GM12878 (cell line): ENCODE measurements around the gene GSK3A. TPM values are rescaled to one million over a fixed set of nuclear protein-coding genes. Genes with fewer than 3 reads are reported as not detected.

Experiments used
- CBX5 ChIP-seq: sonication (generic); IDR thresholded peaks from 2 replicates; pipeline ENCODE4 v1.6.1; 2016; ENCODE audit warnings: low read depth, moderate library complexity, mild to moderate bottlenecking, inconsistent platforms
- CREM ChIP-seq: IDR thresholded peaks from 2 replicates; pipeline ENCODE4 v1.6.1; 2014; ENCODE audit warnings: antibody characterized with exemption, low read depth
- DPF2 ChIP-seq: fragments of 450-650 bp; IDR thresholded peaks from 2 replicates; pipeline ENCODE4 v1.6.1; 2017; ENCODE audit warnings: mild to moderate bottlenecking
- EED ChIP-seq: sonication (generic); IDR thresholded peaks from 2 replicates; pipeline ENCODE4 v1.6.1; 2016; ENCODE audit warnings: antibody characterized with exemption, low read depth
- FOS ChIP-seq: IDR thresholded peaks from 3 replicates; pipeline ENCODE4 v1.6.1; 2011; ENCODE audit warnings: borderline replicate concordance; ENCODE audit not compliant: insufficient read length; ENCODE audit errors: extremely low read depth
- FOXK2 ChIP-seq: fragments of 450-650 bp; IDR thresholded peaks from 2 replicates; pipeline ENCODE4 v1.6.1; 2017; ENCODE audit warnings: mild to moderate bottlenecking, moderate library complexity
- IKZF1 ChIP-seq: fragments of 450-650 bp; conservative IDR thresholded peaks from 2 replicates; pipeline ENCODE4 v1.6.1; 2017; ENCODE audit warnings: antibody characterized with exemption, mild to moderate bottlenecking
- JUND ChIP-seq: IDR thresholded peaks from 2 replicates; pipeline ENCODE4 v1.6.1; 2012; ENCODE audit warnings: low read depth, mild to moderate bottlenecking, low read length, improper control_type of control experiment, moderate library complexity
- KAT2A ChIP-seq: conservative IDR thresholded peaks from 2 replicates; pipeline ENCODE4 v1.6.1; 2011; ENCODE audit warnings: low read depth, low read length; ENCODE audit not compliant: control insufficient read depth
- NFYA ChIP-seq: IDR thresholded peaks from 2 replicates; pipeline ENCODE4 v1.6.1; 2011; ENCODE audit warnings: low read depth, mild to moderate bottlenecking, low read length, improper control_type of control experiment, borderline replicate concordance
- PAX8 ChIP-seq: fragments of 450-650 bp; IDR thresholded peaks from 2 replicates; pipeline ENCODE4 v1.6.1; 2017; ENCODE audit warnings: mild to moderate bottlenecking, moderate library complexity
- POLR2AphosphoS2 ChIP-seq: IDR thresholded peaks from 2 replicates; pipeline ENCODE4 v1.6.1; 2011; ENCODE audit warnings: low read depth, mild to moderate bottlenecking, low read length, improper control_type of control experiment, moderate library complexity
- POLR2AphosphoS5 ChIP-seq: IDR thresholded peaks from 2 replicates; pipeline ENCODE4 v1.6.1; 2011; ENCODE audit warnings: mild to moderate bottlenecking, low read length, inconsistent platforms
- RAD51 ChIP-seq: fragments of 450-650 bp; IDR thresholded peaks from 2 replicates; pipeline ENCODE4 v1.6.1; 2016; ENCODE audit warnings: moderate library complexity, mild to moderate bottlenecking, inconsistent platforms
- RB1 ChIP-seq: fragments of 450-650 bp; formaldehyde crosslinking; IDR thresholded peaks from 2 replicates; pipeline ENCODE4 v1.6.1; 2017; ENCODE audit warnings: mild to moderate bottlenecking, borderline replicate concordance
- RCOR1 ChIP-seq: conservative IDR thresholded peaks from 2 replicates; pipeline ENCODE4 v1.6.1; 2012; ENCODE audit warnings: low read depth, low read length, improper control_type of control experiment
- RFX5 ChIP-seq: IDR thresholded peaks from 2 replicates; pipeline ENCODE4 v1.6.1; 2011; ENCODE audit warnings: low read depth, low read length, improper control_type of control experiment
- RUNX3 ChIP-seq: IDR thresholded peaks from 2 replicates; pipeline ENCODE4 v1.6.1; 2012; ENCODE audit warnings: low read length, inconsistent platforms
- SIN3A ChIP-seq: IDR thresholded peaks from 2 replicates; pipeline ENCODE4 v1.6.1; 2012; ENCODE audit warnings: low read depth, low read length, improper control_type of control experiment
- STAT1 ChIP-seq: fragments of 450-650 bp; conservative IDR thresholded peaks from 2 replicates; pipeline ENCODE4 v1.6.1; 2014; ENCODE audit warnings: antibody characterized with exemption, mild to moderate bottlenecking
- SUZ12 ChIP-seq: fragments of 200-600 bp; sonication (generic); IDR thresholded peaks from one replicate; pipeline ENCODE4 v1.6.1; 2018; ENCODE audit warnings: antibody characterized with exemption, mild to moderate bottlenecking; ENCODE audit not compliant: unreplicated experiment
- TBL1XR1 ChIP-seq: IDR thresholded peaks from 2 replicates; pipeline ENCODE4 v1.6.1; 2012; ENCODE audit warnings: low read depth, low read length, improper control_type of control experiment
- WRNIP1 ChIP-seq: IDR thresholded peaks from 2 replicates; pipeline ENCODE4 v1.6.1; 2011; ENCODE audit warnings: low read depth, low read length, improper control_type of control experiment, borderline replicate concordance
- YBX1 ChIP-seq: fragments of 450-650 bp; IDR thresholded peaks from 2 replicates; pipeline ENCODE4 v1.6.1; 2016; ENCODE audit warnings: antibody characterized with exemption
- ZBED1 ChIP-seq: IDR thresholded peaks from 2 replicates; pipeline ENCODE4 v1.6.1; 2016; ENCODE audit warnings: borderline replicate concordance
- polyA plus RNA-seq, 11 experiments: library from polyadenylated mRNA; depleted of rRNA in 4 of 11; unstranded in 6 of 11; stranded (reverse) in 5 of 11; fragments of >200 nt; fragmentation: Nextera tagmentation in 4 of 11; fragmentation: Illumina TruSeq in 1 of 11; extraction: Ambion mirVana in 4 of 11; extraction: Trizol in 1 of 11; gene quantifications; 1 replicate in 1 of 11; 2 replicates in 10 of 11; pipeline versions ENCODE4 v1.2.1 to v1.2.3, GENCODE V29; 2011 to 2016; ENCODE audit warnings: inconsistent platforms in 2 of 11, missing spikeins in 2 of 11, low read depth in 1 of 11
- total RNA-seq, 4 experiments: library from RNA; depleted of rRNA in 3 of 4; stranded (reverse); fragments of >200 nt in 3 of 4; fragmentation: Illumina TruSeq in 1 of 4; extraction: Trizol in 1 of 4; gene quantifications; 2 replicates each; pipeline versions ENCODE4 v1.2.1 to v1.2.3, GENCODE V29; 2013 to 2021
- TF ChIP-seq, protein P1 (sequence below): fragments of 450-650 bp; IDR thresholded peaks from 2 replicates; pipeline ENCODE4 v1.6.1; 2016; ENCODE audit warnings: mild to moderate bottlenecking
- TF ChIP-seq, protein P2 (sequence below): fragments of 450-650 bp; IDR thresholded peaks from 2 replicates; pipeline ENCODE4 v1.6.1; 2017; ENCODE audit warnings: mild to moderate bottlenecking, low read depth, inconsistent platforms; ENCODE audit not compliant: poor library complexity, severe bottlenecking
- TF ChIP-seq, protein P3 (sequence below): IDR thresholded peaks from 2 replicates; pipeline ENCODE4 v1.6.1; 2011; ENCODE audit warnings: borderline replicate concordance, low read depth, mild to moderate bottlenecking, moderate library complexity, low read length; ENCODE audit not compliant: insufficient read depth, poor library complexity, severe bottlenecking

Gene GSK3A
- total and polyA plus RNA-seq, 10 of the 15 experiments (the other 5 are each of a cell fraction or from before 2014, with no cell fraction given) = 1.00 to 47.9 (median 15.2) TPM

DNA sequence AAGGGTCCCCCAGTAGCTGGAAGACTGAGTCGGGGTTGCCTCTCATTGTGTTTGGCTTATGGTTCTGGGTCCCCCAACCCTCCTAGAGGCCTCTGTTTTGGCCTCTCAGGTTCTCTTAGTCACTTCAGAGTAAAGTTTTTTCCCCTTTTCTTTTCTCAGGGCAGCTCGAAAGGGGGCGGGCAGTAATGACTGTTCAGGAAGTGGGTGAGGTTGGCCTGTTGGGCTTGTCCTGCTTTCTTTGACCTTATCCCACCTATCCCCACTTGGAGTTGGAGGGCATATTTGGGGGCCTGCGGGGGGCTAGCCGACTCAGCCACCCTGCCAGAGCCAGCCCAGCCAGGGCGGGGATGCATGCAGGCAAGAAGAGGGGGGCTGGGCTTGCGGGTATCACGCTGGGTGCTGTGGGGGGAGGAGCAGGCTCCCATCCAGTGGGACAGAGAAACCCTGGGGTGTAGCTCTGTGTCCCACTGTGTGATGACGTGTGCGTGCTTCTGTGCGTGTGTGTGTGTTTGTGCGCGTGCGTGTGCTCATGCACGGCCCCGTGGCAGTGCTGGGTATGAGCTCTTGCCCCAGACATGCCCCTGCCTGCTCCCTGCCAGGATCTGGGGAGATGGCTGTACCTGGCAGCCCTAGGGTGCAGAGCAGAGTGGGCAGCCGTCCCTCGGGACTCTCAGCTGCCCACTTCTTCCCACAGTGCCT, 28.1 kb upstream of the GSK3A start (continued):
- TF ChIP-seq POLR2AphosphoS5 (peak; percentile 71), RFX5 (no peak), CBX5 (no peak), SUZ12 (no peak), RAD51 (no peak), CREM (peak; percentile 52), RCOR1 (no peak), IKZF1 (peak; percentile 79), FOXK2 (no peak), FOS (no peak), YBX1 (no peak), DPF2 (peak; percentile 41; the same call in 1 of the 2 replicates), JUND (no peak), ZBED1 (no peak), NFYA (no peak), WRNIP1 (no peak), STAT1 (no peak), POLR2AphosphoS2 (no peak; the same call in none of the 2 replicates), TBL1XR1 (no peak), SIN3A (no peak; the same call in 1 of the 2 replicates), RB1 (no peak), KAT2A (no peak), EED (peak; percentile 46; the same call in 1 of the 2 replicates), RUNX3 (peak; percentile 34; the same call in 1 of the 2 replicates), PAX8 (no peak)
- TF ChIP-seq, protein P1, sequence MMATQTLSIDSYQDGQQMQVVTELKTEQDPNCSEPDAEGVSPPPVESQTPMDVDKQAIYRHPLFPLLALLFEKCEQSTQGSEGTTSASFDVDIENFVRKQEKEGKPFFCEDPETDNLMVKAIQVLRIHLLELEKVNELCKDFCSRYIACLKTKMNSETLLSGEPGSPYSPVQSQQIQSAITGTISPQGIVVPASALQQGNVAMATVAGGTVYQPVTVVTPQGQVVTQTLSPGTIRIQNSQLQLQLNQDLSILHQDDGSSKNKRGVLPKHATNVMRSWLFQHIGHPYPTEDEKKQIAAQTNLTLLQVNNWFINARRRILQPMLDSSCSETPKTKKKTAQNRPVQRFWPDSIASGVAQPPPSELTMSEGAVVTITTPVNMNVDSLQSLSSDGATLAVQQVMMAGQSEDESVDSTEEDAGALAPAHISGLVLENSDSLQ = peak; percentile 29; the same call in 1 of the 2 replicates
- TF ChIP-seq, protein P2, sequence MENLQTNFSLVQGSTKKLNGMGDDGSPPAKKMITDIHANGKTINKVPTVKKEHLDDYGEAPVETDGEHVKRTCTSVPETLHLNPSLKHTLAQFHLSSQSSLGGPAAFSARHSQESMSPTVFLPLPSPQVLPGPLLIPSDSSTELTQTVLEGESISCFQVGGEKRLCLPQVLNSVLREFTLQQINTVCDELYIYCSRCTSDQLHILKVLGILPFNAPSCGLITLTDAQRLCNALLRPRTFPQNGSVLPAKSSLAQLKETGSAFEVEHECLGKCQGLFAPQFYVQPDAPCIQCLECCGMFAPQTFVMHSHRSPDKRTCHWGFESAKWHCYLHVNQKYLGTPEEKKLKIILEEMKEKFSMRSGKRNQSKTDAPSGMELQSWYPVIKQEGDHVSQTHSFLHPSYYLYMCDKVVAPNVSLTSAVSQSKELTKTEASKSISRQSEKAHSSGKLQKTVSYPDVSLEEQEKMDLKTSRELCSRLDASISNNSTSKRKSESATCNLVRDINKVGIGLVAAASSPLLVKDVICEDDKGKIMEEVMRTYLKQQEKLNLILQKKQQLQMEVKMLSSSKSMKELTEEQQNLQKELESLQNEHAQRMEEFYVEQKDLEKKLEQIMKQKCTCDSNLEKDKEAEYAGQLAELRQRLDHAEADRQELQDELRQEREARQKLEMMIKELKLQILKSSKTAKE = peak; percentile 38
- TF ChIP-seq, protein P3, sequence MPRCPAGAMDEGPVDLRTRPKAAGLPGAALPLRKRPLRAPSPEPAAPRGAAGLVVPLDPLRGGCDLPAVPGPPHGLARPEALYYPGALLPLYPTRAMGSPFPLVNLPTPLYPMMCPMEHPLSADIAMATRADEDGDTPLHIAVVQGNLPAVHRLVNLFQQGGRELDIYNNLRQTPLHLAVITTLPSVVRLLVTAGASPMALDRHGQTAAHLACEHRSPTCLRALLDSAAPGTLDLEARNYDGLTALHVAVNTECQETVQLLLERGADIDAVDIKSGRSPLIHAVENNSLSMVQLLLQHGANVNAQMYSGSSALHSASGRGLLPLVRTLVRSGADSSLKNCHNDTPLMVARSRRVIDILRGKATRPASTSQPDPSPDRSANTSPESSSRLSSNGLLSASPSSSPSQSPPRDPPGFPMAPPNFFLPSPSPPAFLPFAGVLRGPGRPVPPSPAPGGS = no peak
